Gastrocnemius medialis (tissue), 4 donors: ENCODE data around the gene NSMCE1.
"Not testable (repeated sequence)": the region's sequence is repeated elsewhere in the genome, so short reads cannot be mapped to it uniquely, and the experiment has no call there.

ENCODE experiments used
- CTCF ChIP-seq, 5 experiments: fragments of 450-650 bp in 3 of 5; fragments of 200-600 bp in 2 of 5; sonication (generic) in 2 of 5; IDR thresholded peaks in 4 of 5; conservative IDR thresholded peaks in 1 of 5; 1 replicate in 4 of 5; 2 replicates in 1 of 5; pipeline ENCODE4 v1.5.1; 2016 to 2019; ENCODE audit warnings: antibody characterized with exemption in 5 of 5, mild to moderate bottlenecking in 3 of 5, moderate library complexity in 3 of 5
- POLR2A ChIP-seq, 2 donors: fragments of 450-650 bp; IDR thresholded peaks; one replicate each; pipeline ENCODE4 v1.6.1; 2017; ENCODE audit warnings: antibody characterized with exemption in 2 of 2, mild to moderate bottlenecking in 2 of 2, moderate library complexity in 2 of 2

- not testable (repeated sequence) for TF ChIP-seq CTCF (IDR thresholded peaks at IDR 0.05 in 4 of 5, conservative IDR thresholded peaks at IDR 0.05 in 1 of 5); POLR2A (IDR thresholded peaks at IDR 0.05)
These were observed 67.7 kb downstream of the NSMCE1 start for GRCh38 chr16:27200914-27201313.
